Neutrophil (primary cell): ENCODE measurements around the gene FAM89B.
A peak's percentile ranks its signal among the peaks of the same experiment; 100 is the strongest.

Experiments
- H3K27ac ChIP-seq: fragments of 200-600 bp; sonication (generic); 2 replicates; pipeline ENCODE4 v1.5.1; 2016; ENCODE audit warnings: mild to moderate bottlenecking, moderate library complexity
- H3K27me3 ChIP-seq: fragments of 200-600 bp; sonication (generic); 2 replicates; pipeline ENCODE4 v1.6.0; 2016; ENCODE audit warnings: mild to moderate bottlenecking
- H3K36me3 ChIP-seq: fragments of 200-600 bp; sonication (generic); 2 replicates; pipeline ENCODE4 v1.5.1; 2017
- H3K4me1 ChIP-seq, 2 experiments: fragments of 200-600 bp in 1 of 2; sonication (generic) in 1 of 2; 1 replicate in 1 of 2; 2 replicates in 1 of 2; pipeline versions ENCODE4 v1.5.1 to v1.6.1; 2013 to 2016; ENCODE audit warnings: low read depth in 1 of 2, low read length in 1 of 2, mild to moderate bottlenecking in 1 of 2, moderate library complexity in 1 of 2; ENCODE audit not compliant: control insufficient read depth in 1 of 2, insufficient read depth in 1 of 2
- H3K4me3 ChIP-seq, 2 experiments: fragments of 200-600 bp in 1 of 2; sonication (generic) in 1 of 2; 1 replicate in 1 of 2; 2 replicates in 1 of 2; pipeline ENCODE4 v1.5.1; 2013 to 2016; ENCODE audit warnings: low read depth in 1 of 2, low read length in 1 of 2, mild to moderate bottlenecking in 1 of 2, moderate library complexity in 1 of 2
- H3K9me3 ChIP-seq: fragments of 200-600 bp; sonication (generic); 2 replicates; pipeline ENCODE4 v1.5.1; 2016
- CTCF ChIP-seq: fragments of 200-600 bp; sonication (generic); IDR thresholded peaks from 2 replicates; pipeline ENCODE4 v1.5.1; 2016; ENCODE audit warnings: antibody characterized with exemption

The FAM89B gene

GRCh38 chr11:65525546-65526480, 46.5 kb upstream of the FAM89B start:
- H3K9me3 ChIP-seq: no peaks in the 10 kb centered on the region
- H3K36me3 ChIP-seq: peaks cover 38% of the 10 kb centered on the region
- peaks cover 37% of the 10 kb centered on the region in 2 experiments for H3K4me1 ChIP-seq
- peak overlapping the region; percentile 89 for H3K27ac ChIP-seq
- H3K27me3 ChIP-seq: no peaks in the 10 kb centered on the region
- no peak for TF ChIP-seq CTCF
- peak overlapping the region; percentile 81 to 97 for H3K4me3 ChIP-seq

GRCh38 chr11:65526744-65527143, 45.6 kb upstream of the FAM89B start:
- Histone ChIP-seq H3K27me3 (no peaks in the 10 kb centered on the region), H3K27ac (no peak overlapping the region), H3K4me3 (no peak overlapping the region), H3K9me3 (no peaks in the 10 kb centered on the region), H3K4me1 (peaks cover 37% of the 10 kb centered on the region in 2 experiments), H3K36me3 (peaks cover 47% of the 10 kb centered on the region)
- no peak for TF ChIP-seq CTCF

GRCh38 chr11:65528819-65529350, 43.5 kb upstream of the FAM89B start:
- TF ChIP-seq CTCF: no peak
- H3K36me3 ChIP-seq: peaks cover 69% of the 10 kb centered on the region
- H3K27me3 ChIP-seq: no peaks in the 10 kb centered on the region
- no peaks in the 10 kb centered on the region for H3K9me3 ChIP-seq
- no peak overlapping the region for H3K4me3 ChIP-seq
- peaks cover 18% of the 10 kb centered on the region in 2 experiments for H3K4me1 ChIP-seq
- no peak overlapping the region for H3K27ac ChIP-seq

GRCh38 chr11:65529475-65530156, 42.7 kb upstream of the FAM89B start:
- no peak overlapping the region for H3K27ac ChIP-seq
- no peaks in the 10 kb centered on the region for H3K9me3 ChIP-seq
- no peak overlapping the region for H3K4me3 ChIP-seq
- H3K4me1 ChIP-seq: peaks cover 10 to 11% of the 10 kb centered on the region in 2 experiments
- TF ChIP-seq CTCF: no peak
- H3K27me3 ChIP-seq: no peaks in the 10 kb centered on the region
- peaks cover 70% of the 10 kb centered on the region for H3K36me3 ChIP-seq

GRCh38 chr11:65530157-65530496, 42.2 kb upstream of the FAM89B start:
- Histone ChIP-seq H3K9me3 (no peaks in the 10 kb centered on the region), H3K4me1 (peaks cover 10 to 11% of the 10 kb centered on the region in 2 experiments), H3K4me3 (no peak overlapping the region), H3K36me3 (peaks cover 75% of the 10 kb centered on the region), H3K27ac (no peak overlapping the region), H3K27me3 (no peaks in the 10 kb centered on the region)
- TF ChIP-seq CTCF: peak; percentile 15
